ENCODE data around the gene TP53RK. TPM values are rescaled to one million over a fixed set of nuclear protein-coding genes. Genes with fewer than 3 reads are reported as not detected.

The TP53RK gene
- total and polyA plus RNA-seq, 2 experiments from 2014 or later: 24.2 to 26.0 TPM

DNA sequence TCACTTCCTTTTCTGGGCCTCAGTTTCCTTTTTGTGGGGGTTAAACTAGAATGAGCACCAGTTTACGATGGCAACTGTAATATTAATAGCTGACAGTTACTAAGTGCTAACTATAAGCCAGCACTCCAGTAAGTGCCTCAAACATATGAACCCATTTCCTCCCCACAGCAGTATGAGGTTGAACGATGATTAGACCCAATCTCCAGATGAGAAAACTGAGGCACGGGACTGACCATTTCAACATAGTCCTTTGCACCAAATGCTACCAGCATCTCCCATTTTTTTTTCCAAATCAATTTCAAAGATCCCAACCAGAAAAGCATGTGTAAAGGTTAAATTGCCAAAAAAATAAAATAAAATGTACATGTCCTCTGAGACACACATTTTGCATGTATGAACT is 45.1 kb downstream of the TP53RK start:
- no peak overlapping the region for H3K4me2 ChIP-seq
- no peak overlapping the region for H3K4me3 ChIP-seq
- ATAC-seq (no peak), DNase-seq (ENCODE audit: low spot score) (no peak)
- no peaks in the 10 kb centered on the region for H3K4me1 ChIP-seq (ENCODE audit: insufficient read depth)
- no peak overlapping the region for H3K27ac ChIP-seq (ENCODE audit: low read depth)
- Mint-ChIP-seq H3K27me3 (ENCODE audit: insufficient read depth, low read depth, poor library complexity) (peaks cover 14% of the 10 kb centered on the region), H3K4me3 (no peak overlapping the region), H3K4me1 (peaks cover 18% of the 10 kb centered on the region), H3K27ac (no peak overlapping the region), H3K9me3 (no peaks in the 10 kb centered on the region; the same call in 2 of the 3 replicates), H3K36me3 (ENCODE audit: low read depth) (no peaks in the 10 kb centered on the region)
- H3K9me2 ChIP-seq (ENCODE audit: insufficient read depth): no peaks in the 10 kb centered on the region
- H4K20me1 ChIP-seq (replicated peaks; ENCODE audit: insufficient read depth): no peaks in the 10 kb centered on the region; the same call in 1 of the 2 replicates
- H2AFZ ChIP-seq: no peak overlapping the region
- no peaks in the 10 kb centered on the region for H3K36me3 ChIP-seq (ENCODE audit: insufficient read depth)
- H3K79me2 ChIP-seq (replicated peaks; ENCODE audit: insufficient read depth): no peaks in the 10 kb centered on the region
- no peaks in the 10 kb centered on the region for H3F3A ChIP-seq (replicated peaks; ENCODE audit: low read depth)
- no peak for TF ChIP-seq POLR2AphosphoS5 (IDR thresholded peaks at IDR 0.05; ENCODE audit: low read depth)
- no peak for TF ChIP-seq NANOG (IDR thresholded peaks at IDR 0.05; ENCODE audit: borderline replicate concordance)
- TF ChIP-seq CREB1 (CRISPR knock-in tag; IDR thresholded peaks at IDR 0.05; ENCODE audit: low read depth): no peak
- TF ChIP-seq, protein P1, sequence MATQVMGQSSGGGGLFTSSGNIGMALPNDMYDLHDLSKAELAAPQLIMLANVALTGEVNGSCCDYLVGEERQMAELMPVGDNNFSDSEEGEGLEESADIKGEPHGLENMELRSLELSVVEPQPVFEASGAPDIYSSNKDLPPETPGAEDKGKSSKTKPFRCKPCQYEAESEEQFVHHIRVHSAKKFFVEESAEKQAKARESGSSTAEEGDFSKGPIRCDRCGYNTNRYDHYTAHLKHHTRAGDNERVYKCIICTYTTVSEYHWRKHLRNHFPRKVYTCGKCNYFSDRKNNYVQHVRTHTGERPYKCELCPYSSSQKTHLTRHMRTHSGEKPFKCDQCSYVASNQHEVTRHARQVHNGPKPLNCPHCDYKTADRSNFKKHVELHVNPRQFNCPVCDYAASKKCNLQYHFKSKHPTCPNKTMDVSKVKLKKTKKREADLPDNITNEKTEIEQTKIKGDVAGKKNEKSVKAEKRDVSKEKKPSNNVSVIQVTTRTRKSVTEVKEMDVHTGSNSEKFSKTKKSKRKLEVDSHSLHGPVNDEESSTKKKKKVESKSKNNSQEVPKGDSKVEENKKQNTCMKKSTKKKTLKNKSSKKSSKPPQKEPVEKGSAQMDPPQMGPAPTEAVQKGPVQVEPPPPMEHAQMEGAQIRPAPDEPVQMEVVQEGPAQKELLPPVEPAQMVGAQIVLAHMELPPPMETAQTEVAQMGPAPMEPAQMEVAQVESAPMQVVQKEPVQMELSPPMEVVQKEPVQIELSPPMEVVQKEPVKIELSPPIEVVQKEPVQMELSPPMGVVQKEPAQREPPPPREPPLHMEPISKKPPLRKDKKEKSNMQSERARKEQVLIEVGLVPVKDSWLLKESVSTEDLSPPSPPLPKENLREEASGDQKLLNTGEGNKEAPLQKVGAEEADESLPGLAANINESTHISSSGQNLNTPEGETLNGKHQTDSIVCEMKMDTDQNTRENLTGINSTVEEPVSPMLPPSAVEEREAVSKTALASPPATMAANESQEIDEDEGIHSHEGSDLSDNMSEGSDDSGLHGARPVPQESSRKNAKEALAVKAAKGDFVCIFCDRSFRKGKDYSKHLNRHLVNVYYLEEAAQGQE (IDR thresholded peaks at IDR 0.05; ENCODE audit: unreplicated experiment): no peak
- H3K27me3 ChIP-seq (ENCODE audit: insufficient read depth): 0 out of 2 replicates have a peak, but pooled peaks cover 2% of the 10 kb centered on the region

DNA sequence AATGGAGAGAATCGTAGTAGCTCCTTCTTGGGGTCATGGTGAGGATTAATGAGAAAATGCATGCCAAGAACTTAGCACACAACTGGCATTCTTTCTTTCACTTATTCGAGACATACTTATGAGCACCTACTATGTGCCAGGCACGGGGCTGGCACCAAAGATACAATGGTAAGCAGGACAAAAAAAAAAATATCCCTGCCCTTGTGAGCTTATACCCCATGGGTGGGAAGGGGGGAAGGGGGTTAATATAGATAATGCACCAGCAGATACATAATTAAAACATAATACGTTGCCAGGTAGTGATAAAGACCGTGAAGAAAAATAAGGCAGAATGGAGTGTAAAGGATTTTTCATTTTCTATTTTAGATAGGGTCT is 46.3 kb downstream of the TP53RK start:
- Mint-ChIP-seq H3K4me3 (no peak overlapping the region), H3K27ac (no peak overlapping the region), H3K36me3 (ENCODE audit: low read depth) (no peaks in the 10 kb centered on the region), H3K9me3 (no peaks in the 10 kb centered on the region; the same call in 2 of the 3 replicates), H3K4me1 (peaks cover 18% of the 10 kb centered on the region), H3K27me3 (ENCODE audit: insufficient read depth, low read depth, poor library complexity) (peaks cover 15% of the 10 kb centered on the region)
- H3K27me3 ChIP-seq (ENCODE audit: insufficient read depth): no peaks in the 10 kb centered on the region
- H3K4me3 ChIP-seq: no peak overlapping the region
- H3K4me2 ChIP-seq: no peak overlapping the region
- no peak for ATAC-seq
- no peaks in the 10 kb centered on the region for H3K36me3 ChIP-seq (ENCODE audit: insufficient read depth)
- no peaks in the 10 kb centered on the region for H3K9me2 ChIP-seq (ENCODE audit: insufficient read depth)
- H2AFZ ChIP-seq: no peak overlapping the region
- no peak overlapping the region for H3K27ac ChIP-seq (ENCODE audit: low read depth)
- no peak for TF ChIP-seq POLR2AphosphoS5 (IDR thresholded peaks at IDR 0.05; ENCODE audit: low read depth)
- no peak for TF ChIP-seq ZNF331 (CRISPR knock-in tag; IDR thresholded peaks at IDR 0.05; ENCODE audit: low read depth)
- TF ChIP-seq CREB1 (CRISPR knock-in tag; IDR thresholded peaks at IDR 0.05; ENCODE audit: low read depth): no peak
- TF ChIP-seq NANOG (IDR thresholded peaks at IDR 0.05; ENCODE audit: borderline replicate concordance): no peak
- no peak for TF ChIP-seq ZNF114 (CRISPR knock-in tag; IDR thresholded peaks at IDR 0.05)
- TF ChIP-seq EZH2phosphoT487 (IDR thresholded peaks at IDR 0.05; ENCODE audit: unreplicated experiment): no peak
- TF ChIP-seq EZH2 (IDR thresholded peaks at IDR 0.05; ENCODE audit: low read depth, unreplicated experiment): no peak
- no peak for TF ChIP-seq JUNB (IDR thresholded peaks at IDR 0.05; ENCODE audit: unreplicated experiment)
- TF ChIP-seq, protein P1 (IDR thresholded peaks at IDR 0.05; ENCODE audit: unreplicated experiment): no peak
- TF ChIP-seq STAT1 (IDR thresholded peaks at IDR 0.05; ENCODE audit: unreplicated experiment): no peak
- TF ChIP-seq, protein P2, sequence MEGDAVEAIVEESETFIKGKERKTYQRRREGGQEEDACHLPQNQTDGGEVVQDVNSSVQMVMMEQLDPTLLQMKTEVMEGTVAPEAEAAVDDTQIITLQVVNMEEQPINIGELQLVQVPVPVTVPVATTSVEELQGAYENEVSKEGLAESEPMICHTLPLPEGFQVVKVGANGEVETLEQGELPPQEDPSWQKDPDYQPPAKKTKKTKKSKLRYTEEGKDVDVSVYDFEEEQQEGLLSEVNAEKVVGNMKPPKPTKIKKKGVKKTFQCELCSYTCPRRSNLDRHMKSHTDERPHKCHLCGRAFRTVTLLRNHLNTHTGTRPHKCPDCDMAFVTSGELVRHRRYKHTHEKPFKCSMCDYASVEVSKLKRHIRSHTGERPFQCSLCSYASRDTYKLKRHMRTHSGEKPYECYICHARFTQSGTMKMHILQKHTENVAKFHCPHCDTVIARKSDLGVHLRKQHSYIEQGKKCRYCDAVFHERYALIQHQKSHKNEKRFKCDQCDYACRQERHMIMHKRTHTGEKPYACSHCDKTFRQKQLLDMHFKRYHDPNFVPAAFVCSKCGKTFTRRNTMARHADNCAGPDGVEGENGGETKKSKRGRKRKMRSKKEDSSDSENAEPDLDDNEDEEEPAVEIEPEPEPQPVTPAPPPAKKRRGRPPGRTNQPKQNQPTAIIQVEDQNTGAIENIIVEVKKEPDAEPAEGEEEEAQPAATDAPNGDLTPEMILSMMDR (conservative IDR thresholded peaks at IDR 0.05; ENCODE audit: low read depth in 2 of 2): no peak
- no peaks in the 10 kb centered on the region for H3K79me2 ChIP-seq (replicated peaks; ENCODE audit: insufficient read depth)
- H4K20me1 ChIP-seq (replicated peaks; ENCODE audit: insufficient read depth): no peaks in the 10 kb centered on the region; the same call in 1 of the 2 replicates
- H3K4me1 ChIP-seq (ENCODE audit: insufficient read depth): no peaks in the 10 kb centered on the region
- DNase-seq (ENCODE audit: low spot score): no peak
- no peaks in the 10 kb centered on the region for H3F3A ChIP-seq (replicated peaks; ENCODE audit: low read depth)
